Jurkat, Clone E6-1 (cell line): ENCODE results near the gene DPP10.
A peak's percentile ranks its signal among the peaks of the same experiment; 100 is the strongest.
"Not testable (repeated sequence)": the region's sequence is repeated elsewhere in the genome, so short reads cannot be mapped to it uniquely, and the experiment has no call there.

Source experiments
- DNase-seq: peaks from one replicate; pipeline ENCODE4 v3.0.0-alpha.2; 2011; ENCODE audit warnings: low read depth, low spot score
- H3K4me3 ChIP-seq: 2 replicates; pipeline ENCODE4 v1.5.1; 2011; ENCODE audit warnings: mild to moderate bottlenecking, low read length, control low read depth, moderate library complexity

DPP10 gene

GRCh38 chr2:115057473-115057872 lies 615.0 kb downstream of the DPP10 start:
- no peak overlapping the region for H3K4me3 ChIP-seq
- peak; percentile 28 for DNase-seq

GRCh38 chr2:115070002-115070401 lies 627.6 kb downstream of the DPP10 start:
- no peak overlapping the region for H3K4me3 ChIP-seq
- no peak for DNase-seq

DNA sequence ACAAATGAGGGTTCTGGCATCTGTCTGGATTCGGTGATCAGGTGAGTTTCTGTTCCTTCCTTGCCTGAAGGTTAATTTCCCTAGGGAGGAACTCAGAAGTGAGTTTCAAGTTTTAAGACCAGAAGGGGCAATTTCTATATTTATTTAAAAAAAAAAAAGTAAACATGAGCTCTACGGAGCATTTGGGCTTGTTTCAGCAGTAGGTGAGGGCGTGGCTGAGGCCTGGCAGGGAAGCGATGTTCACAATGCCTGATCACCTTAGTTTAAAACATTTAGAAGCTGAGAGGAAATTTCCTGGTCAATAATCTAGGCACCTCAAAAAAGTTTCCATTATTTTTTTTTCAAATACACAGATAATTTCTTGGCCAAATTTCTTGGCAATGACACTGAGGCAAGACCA lies 629.1 kb downstream of the DPP10 start:
- no peak overlapping the region for H3K4me3 ChIP-seq
- no peak for DNase-seq

DNA sequence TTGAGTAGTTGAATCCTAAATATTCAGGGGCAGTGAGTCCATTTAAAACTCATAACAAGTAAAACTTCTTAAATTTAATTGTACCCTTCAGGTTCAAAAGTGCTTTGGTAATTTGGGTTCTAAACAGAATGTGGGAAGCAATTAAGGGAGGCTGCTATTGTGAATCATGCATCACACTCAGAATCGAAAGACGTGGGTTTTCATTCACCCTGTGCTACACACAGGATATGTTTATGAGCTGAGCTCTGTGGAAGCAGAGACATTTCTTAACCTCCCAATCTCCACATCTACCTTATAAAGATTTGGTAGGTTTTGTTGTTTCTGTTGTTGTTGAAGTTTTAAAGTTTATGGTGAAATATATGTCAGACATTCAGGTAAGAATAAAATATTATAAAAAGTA lies 633.4 kb downstream of the DPP10 start:
- no peak overlapping the region for H3K4me3 ChIP-seq
- no peak for DNase-seq

- no peak for DNase-seq
- H3K4me3 ChIP-seq = no peak overlapping the region
These were observed 635.2 kb downstream of the DPP10 start for GRCh38 chr2:115077626-115078025.

DNA sequence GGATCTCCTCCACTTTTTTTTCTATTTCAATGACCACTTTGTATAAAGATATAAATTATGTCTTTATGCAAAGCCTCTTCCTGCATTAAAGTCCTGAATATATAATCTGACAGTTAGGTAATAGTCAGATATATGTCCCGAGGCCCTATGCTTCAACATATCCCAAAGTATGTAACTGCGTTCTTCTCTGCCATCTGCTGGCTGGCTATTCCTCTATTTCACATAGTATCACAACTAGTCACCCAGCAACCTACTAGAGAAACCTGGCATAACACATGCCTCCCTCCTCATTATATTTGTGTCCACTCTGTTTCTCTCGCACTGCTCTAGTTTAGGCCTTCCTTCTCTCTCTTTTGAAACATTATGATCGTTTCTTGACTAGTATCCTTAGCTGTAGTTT lies 640.8 kb downstream of the DPP10 start:
- no peak overlapping the region for H3K4me3 ChIP-seq
- no peak for DNase-seq

GRCh38 chr2:115083711-115084110 lies 641.3 kb downstream of the DPP10 start:
- no peak overlapping the region for H3K4me3 ChIP-seq
- DNase-seq = no peak

GRCh38 chr2:115084446-115084845 lies 642.0 kb downstream of the DPP10 start:
- no peak for DNase-seq
- H3K4me3 ChIP-seq = no peak overlapping the region

GRCh38 chr2:115086051-115086620 lies 643.7 kb downstream of the DPP10 start:
- H3K4me3 ChIP-seq, DNase-seq: not testable (repeated sequence)

- no peak for DNase-seq
- no peak overlapping the region for H3K4me3 ChIP-seq
These were observed 652.0 kb downstream of the DPP10 start for GRCh38 chr2:115094441-115094840.

GRCh38 chr2:115105966-115106365 lies 663.5 kb downstream of the DPP10 start:
- DNase-seq = no peak
- no peak overlapping the region for H3K4me3 ChIP-seq

DNA sequence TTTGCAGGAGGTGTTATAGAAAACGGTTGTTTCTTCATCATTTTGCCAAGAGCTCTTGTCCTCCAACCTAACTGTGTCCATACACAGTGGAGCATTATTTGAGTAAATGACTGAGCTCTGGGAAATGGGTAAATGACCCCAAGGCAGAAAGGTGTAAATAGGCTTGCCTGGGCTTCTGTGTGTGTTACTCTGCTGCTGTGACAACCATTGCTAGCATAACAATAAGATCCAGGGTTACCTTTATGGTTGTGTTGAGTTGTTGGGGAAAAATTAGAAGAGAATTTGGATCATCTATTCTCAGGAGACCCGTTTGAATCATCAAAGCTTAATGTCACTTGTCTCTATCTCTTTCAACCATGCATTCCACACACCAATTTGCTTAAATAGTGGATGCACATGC lies 672.7 kb downstream of the DPP10 start:
- no peak overlapping the region for H3K4me3 ChIP-seq

GRCh38 chr2:115118306-115118705 lies 675.9 kb downstream of the DPP10 start:
- no peak overlapping the region for H3K4me3 ChIP-seq
- DNase-seq = no peak

More for the DNA sequence above, 672.7 kb downstream of the DPP10 start:
- no peak for DNase-seq

DNA sequence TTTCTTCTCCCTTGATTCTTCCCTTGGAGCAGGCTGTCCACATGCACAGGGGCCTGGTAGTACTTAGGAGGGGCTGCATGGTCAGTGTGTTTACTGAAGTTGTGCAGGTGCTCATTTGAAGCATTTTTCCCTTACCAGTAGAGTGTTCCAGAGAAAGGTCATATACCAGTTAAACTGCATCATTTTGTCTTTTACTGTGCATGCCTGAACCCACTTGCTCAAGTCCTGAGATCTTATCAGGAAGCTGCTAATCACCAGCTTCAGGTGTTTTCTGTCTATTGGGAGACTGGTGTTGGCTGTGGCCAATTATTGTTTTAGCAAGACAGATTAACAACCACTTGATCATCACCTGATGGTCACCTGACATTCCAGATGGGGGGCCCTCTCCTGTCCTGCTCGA lies 676.6 kb downstream of the DPP10 start:
- no peak for DNase-seq
- no peak overlapping the region for H3K4me3 ChIP-seq

GRCh38 chr2:115122701-115123100 lies 680.3 kb downstream of the DPP10 start:
- H3K4me3 ChIP-seq = no peak overlapping the region
- DNase-seq = no peak

GRCh38 chr2:115124817-115125216 lies 682.4 kb downstream of the DPP10 start:
- no peak for DNase-seq
- H3K4me3 ChIP-seq = no peak overlapping the region

GRCh38 chr2:115129536-115129935 lies 687.1 kb downstream of the DPP10 start:
- H3K4me3 ChIP-seq = no peak overlapping the region
- no peak for DNase-seq

DNA sequence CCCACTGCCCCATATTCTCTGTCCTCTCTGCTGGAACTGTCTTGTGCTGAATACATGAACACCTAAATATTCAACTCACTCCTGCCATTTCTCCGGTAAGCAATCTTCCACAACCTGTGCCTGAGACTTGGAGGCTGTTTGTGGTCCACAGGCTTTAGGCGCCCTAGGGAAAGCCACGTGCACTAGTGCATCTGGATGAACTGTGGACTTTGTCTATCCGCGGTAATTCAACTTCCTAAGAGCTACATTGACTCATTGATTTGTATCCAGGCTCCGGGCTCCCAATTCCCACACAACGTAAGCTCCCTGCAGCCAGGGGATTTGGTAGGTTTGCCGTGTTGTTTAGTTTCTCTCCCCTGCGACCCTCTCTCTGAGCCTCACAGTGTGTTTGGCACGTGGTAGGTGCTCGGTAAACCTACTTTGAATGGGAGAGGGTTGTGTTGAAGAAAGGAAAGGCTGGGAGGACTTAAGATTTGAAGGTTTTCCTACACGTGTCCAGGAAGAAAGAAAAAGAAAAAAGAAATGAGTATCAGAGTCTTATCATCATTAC lies 718.2 kb downstream of the DPP10 start:
- H3K4me3 ChIP-seq = peak overlapping the region; percentile 46
- DNase-seq = no peak

GRCh38 chr2:115161081-115161770 lies 718.8 kb downstream of the DPP10 start:
- H3K4me3 ChIP-seq = peak overlapping the region; percentile 46
- peak; percentile 74 for DNase-seq

DNA sequence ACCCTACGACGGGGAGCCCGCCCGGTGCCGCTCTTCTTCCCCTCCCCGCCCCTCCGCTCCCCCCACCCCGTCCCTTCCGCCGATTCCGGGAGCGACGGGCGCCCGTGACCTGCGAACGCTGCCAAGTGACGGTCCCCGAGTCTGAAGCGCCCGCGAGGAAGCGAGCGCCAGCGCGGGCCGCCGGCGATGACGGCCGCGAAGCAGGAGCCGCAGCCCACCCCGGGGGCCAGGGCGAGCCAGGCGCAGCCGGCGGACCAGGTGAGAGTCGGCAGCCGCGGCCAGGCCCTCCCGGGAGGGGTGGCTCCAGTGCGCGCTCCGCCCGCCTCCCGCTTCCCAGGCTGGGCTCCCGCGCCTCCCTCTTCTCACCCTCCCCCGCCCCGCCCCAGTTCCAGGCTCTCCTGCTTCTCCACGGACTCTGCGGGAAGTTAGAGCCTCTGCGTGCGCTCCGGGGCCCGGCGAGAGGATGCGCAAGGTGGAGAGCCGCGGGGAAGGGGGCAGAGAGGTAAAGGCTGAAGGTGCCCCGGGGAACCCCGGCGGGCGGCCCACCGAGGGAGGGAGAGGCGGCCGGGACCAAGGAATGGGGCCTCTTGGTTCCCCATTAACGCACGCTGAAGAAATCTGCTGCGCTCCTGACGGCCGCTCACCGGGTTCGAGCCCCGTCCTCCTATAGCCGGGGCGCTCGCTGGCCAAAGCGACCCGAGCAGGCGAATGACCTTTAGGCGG lies 719.5 kb downstream of the DPP10 start:
- peak overlapping the region; percentile 37 for H3K4me3 ChIP-seq
- DNase-seq = no peak
